Gastroesophageal sphincter (tissue), 4 donors: ENCODE measurements around the gene LARGE1. TPM values are rescaled to one million over a fixed set of nuclear protein-coding genes. Genes with fewer than 3 reads are reported as not detected.
A peak's percentile ranks its signal among the peaks of the same experiment; 100 is the strongest.

Source experiments
- ATAC-seq: fragments of 150-250 bp; one replicate; pipeline ENCODE4 v1.9.1; 2016; ENCODE audit warnings: mild to moderate bottlenecking, moderate library complexity
- H3K27ac ChIP-seq, 4 donors: fragments of 200-600 bp; sonication (generic) in 3 of 4; 1 replicate in 3 of 4; 2 replicates in 1 of 4; pipeline ENCODE4 v1.5.1; 2016 to 2019
- H3K27me3 ChIP-seq: fragments of 200-600 bp; sonication (generic); one replicate; pipeline ENCODE4 v1.5.1; 2019
- H3K36me3 ChIP-seq, 2 donors: fragments of 200-600 bp; sonication (generic); one replicate each; pipeline ENCODE4 v1.5.1; 2019; ENCODE audit warnings: control low read depth in 1 of 2
- H3K4me1 ChIP-seq, 3 donors: fragments of 200-600 bp; sonication (generic); 1 replicate in 2 of 3; 2 replicates in 1 of 3; pipeline ENCODE4 v1.5.1; 2016 to 2019; ENCODE audit warnings: control low read depth in 2 of 3
- H3K4me3 ChIP-seq, 2 donors: fragments of 200-600 bp; sonication (generic); one replicate each; pipeline ENCODE4 v1.5.1; 2019; ENCODE audit warnings: mild to moderate bottlenecking in 1 of 2, moderate library complexity in 1 of 2
- H3K9me3 ChIP-seq, 3 donors: fragments of 200-600 bp; sonication (generic); one replicate each; pipeline ENCODE4 v1.5.1; 2017 to 2019; ENCODE audit warnings: control low read depth in 2 of 3
- CTCF ChIP-seq, 4 experiments: fragments of 200-600 bp in 2 of 4; fragments of 450-650 bp in 2 of 4; sonication (generic) in 1 of 4; IDR thresholded peaks; one replicate each; pipeline ENCODE4 v1.5.1; 2017 to 2019; ENCODE audit warnings: antibody characterized with exemption in 4 of 4, mild to moderate bottlenecking in 2 of 4, moderate library complexity in 2 of 4
- EP300 ChIP-seq: sonication (generic); formaldehyde crosslinking; IDR thresholded peaks from one replicate; pipeline ENCODE4 v1.6.1; 2017; ENCODE audit warnings: antibody characterized with exemption, mild to moderate bottlenecking
- POLR2A ChIP-seq, 2 donors: fragments of 450-650 bp; IDR thresholded peaks; one replicate each; pipeline ENCODE4 v1.6.1; 2017; ENCODE audit warnings: antibody characterized with exemption in 2 of 2, mild to moderate bottlenecking in 2 of 2, moderate library complexity in 1 of 2
- POLR2AphosphoS5 ChIP-seq: sonication (generic); formaldehyde crosslinking; IDR thresholded peaks from one replicate; pipeline ENCODE4 v1.6.1; 2017; ENCODE audit warnings: antibody characterized with exemption
- WGBS, 2 donors: methylation state at CpG; one replicate each; pipeline ENCODE4 v1.1.5; 2018; ENCODE audit warnings: low coverage in 1 of 2; 5-methylcytosine and 5-hydroxymethylcytosine counted together
- total RNA-seq, 4 donors: library from RNA; depleted of rRNA; stranded (reverse); fragments of >200 nt; gene quantifications; one replicate each; pipeline ENCODE4 v1.1.0, GENCODE V29; 2016

LARGE1 gene
- total RNA-seq, 4 donors from 2014 or later = 23.0 to 67.8 (median 48.0) TPM

GRCh38 chr22:33579448-33580093 is 340.7 kb downstream of the LARGE1 start:
- H3K4me3 ChIP-seq = no peak overlapping the region

GRCh38 chr22:33578752-33579151 is 341.5 kb downstream of the LARGE1 start:
- Histone ChIP-seq H3K36me3 (no peaks in the 10 kb centered on the region), H3K9me3 (no peaks in the 10 kb centered on the region), H3K27ac (no peak overlapping the region), H3K4me3 (no peak overlapping the region), H3K4me1 (peaks cover 0 to 28% (median 3%) of the 10 kb centered on the region in 3 donors), H3K27me3 (no peaks in the 10 kb centered on the region)
- TF ChIP-seq POLR2AphosphoS5 (no peak), EP300 (no peak), POLR2A (IDR thresholded peaks at IDR 0.05) (no peak), CTCF (IDR thresholded peaks at IDR 0.05) (no peak)
- 80% methylated on average over 1 of the region's 1 CpG; no CpG with 5 or more reads in 1 of the 2 donors for WGBS, 2 donors
- no peak for ATAC-seq

More at GRCh38 chr22:33579448-33580093, 340.7 kb downstream of the LARGE1 start:
- H3K4me1 ChIP-seq = peaks cover 0 to 28% (median 3%) of the 10 kb centered on the region in 3 donors
- H3K9me3 ChIP-seq = no peaks in the 10 kb centered on the region
- ATAC-seq = no peak
- H3K36me3 ChIP-seq = no peaks in the 10 kb centered on the region
- H3K27me3 ChIP-seq = no peaks in the 10 kb centered on the region
- 47 to 60% methylated on average over 2 to 8 of the region's 8 CpGs for WGBS, 2 donors
- H3K27ac ChIP-seq = no peak overlapping the region
- TF ChIP-seq POLR2A (IDR thresholded peaks at IDR 0.05) (no peak), CTCF (IDR thresholded peaks at IDR 0.05) (peak; percentile 76 to 90 (median 78))

GRCh38 chr22:33577862-33578411 is 342.3 kb downstream of the LARGE1 start:
- Histone ChIP-seq H3K27me3 (no peaks in the 10 kb centered on the region), H3K4me1 (peaks cover 0 to 28% (median 3%) of the 10 kb centered on the region in 3 donors), H3K36me3 (no peaks in the 10 kb centered on the region), H3K4me3 (no peak overlapping the region), H3K27ac (no peak overlapping the region), H3K9me3 (no peaks in the 10 kb centered on the region)
- ATAC-seq = no peak
- WGBS, 2 donors = 44 to 53% methylated on average over 4 of the region's 4 CpGs
- TF ChIP-seq CTCF (IDR thresholded peaks at IDR 0.05) (no peak), POLR2A (IDR thresholded peaks at IDR 0.05) (no peak), EP300 (no peak), POLR2AphosphoS5 (no peak)

GRCh38 chr22:33576205-33576604 is 344.1 kb downstream of the LARGE1 start:
- H3K27ac ChIP-seq = no peak overlapping the region
- WGBS, 2 donors = 84 to 87% methylated on average over 3 of the region's 3 CpGs
- H3K9me3 ChIP-seq = no peaks in the 10 kb centered on the region
- no peak overlapping the region for H3K4me3 ChIP-seq
- TF ChIP-seq POLR2A (IDR thresholded peaks at IDR 0.05) (no peak), CTCF (IDR thresholded peaks at IDR 0.05) (no peak), POLR2AphosphoS5 (no peak), EP300 (no peak)
- H3K36me3 ChIP-seq = no peaks in the 10 kb centered on the region
- no peak for ATAC-seq
- H3K27me3 ChIP-seq = no peaks in the 10 kb centered on the region
- peaks cover 0 to 28% (median 3%) of the 10 kb centered on the region in 3 donors for H3K4me1 ChIP-seq

- ATAC-seq = no peak
- Histone ChIP-seq H3K9me3 (no peaks in the 10 kb centered on the region), H3K4me1 (peaks cover 0 to 28% (median 3%) of the 10 kb centered on the region in 3 donors), H3K27me3 (no peaks in the 10 kb centered on the region), H3K27ac (no peak overlapping the region), H3K36me3 (no peaks in the 10 kb centered on the region), H3K4me3 (no peak overlapping the region)
- WGBS, 2 donors = 82 to 85% methylated on average over 4 to 7 of the region's 7 CpGs
- TF ChIP-seq EP300 (no peak), POLR2AphosphoS5 (no peak), CTCF (IDR thresholded peaks at IDR 0.05) (no peak), POLR2A (IDR thresholded peaks at IDR 0.05) (no peak)
These were observed 344.5 kb downstream of the LARGE1 start for GRCh38 chr22:33575771-33576170.
